ENCODE data around the gene ANKRD33. TPM values are rescaled to one million over a fixed set of nuclear protein-coding genes. Genes with fewer than 3 reads are reported as not detected.

The ANKRD33 gene
- total RNA-seq, 2 experiments from 2014 or later, result not detected

DNA sequence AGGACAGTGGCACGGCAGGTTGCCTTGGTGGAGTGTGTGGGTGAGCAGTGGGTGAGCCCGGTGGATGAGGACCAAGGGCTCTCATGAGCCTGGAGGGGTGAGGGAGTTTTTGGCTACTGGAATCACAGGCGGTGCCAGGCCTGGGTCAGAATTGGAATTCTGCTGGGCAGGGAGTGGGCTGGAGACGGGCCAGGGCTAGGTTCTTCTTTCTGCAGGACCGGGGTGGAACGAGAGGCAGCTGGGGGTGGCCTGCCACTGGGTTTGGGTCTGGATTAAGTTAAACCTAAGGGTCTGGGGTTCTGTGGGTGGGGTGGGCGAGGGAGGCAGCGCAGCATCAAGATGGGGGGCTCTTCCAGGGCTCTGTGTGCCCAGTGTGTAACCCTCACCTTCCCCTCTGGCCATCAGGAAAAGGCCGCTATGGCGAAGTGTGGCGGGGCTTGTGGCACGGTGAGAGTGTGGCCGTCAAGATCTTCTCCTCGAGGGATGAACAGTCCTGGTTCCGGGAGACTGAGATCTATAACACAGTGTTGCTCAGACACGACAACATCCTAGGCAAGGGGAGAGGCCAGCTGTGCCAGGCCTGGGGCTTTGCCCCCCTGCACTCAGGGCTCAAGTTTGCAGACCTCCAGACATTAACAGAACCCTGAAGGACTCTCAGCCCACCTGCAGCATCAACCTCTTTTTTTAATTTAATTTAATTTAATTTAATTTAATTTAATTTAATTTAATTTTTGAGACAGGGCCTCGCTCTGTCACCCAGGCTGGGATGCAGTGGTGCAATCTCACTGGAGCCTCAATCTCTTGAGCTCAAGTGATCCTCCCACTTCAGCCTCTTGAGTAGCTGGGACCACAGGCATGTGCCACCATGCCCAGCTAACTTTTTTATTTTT lies 26.4 kb downstream of the ANKRD33 start:
- ATAC-seq, result no peak
- Mint-ChIP-seq H3K4me3 (no peak overlapping the region), H3K27me3 (no peaks in the 10 kb centered on the region), H3K27ac (no peak overlapping the region), H3K36me3 (ENCODE audit: low read depth) (no peaks in the 10 kb centered on the region), H3K4me1 (no peaks in the 10 kb centered on the region), H3K9me3 (ENCODE audit: low read depth) (no peaks in the 10 kb centered on the region)
- CTCF ChIA-PET, result interaction anchor here (2.5 kb wide), 1 partner anchor 8 kb away, joined by 7 read pairs; no protein-coding TSS in a partner anchor
- POLR2A ChIA-PET, result interaction anchor here (0.6 kb wide), 1 partner anchor 862 kb away, joined by 3 read pairs; no protein-coding TSS in a partner anchor
- no peak for DNase-seq
- intact Hi-C loops (cut with DNase I, micrococcal nuclease), result no loop called here

DNA sequence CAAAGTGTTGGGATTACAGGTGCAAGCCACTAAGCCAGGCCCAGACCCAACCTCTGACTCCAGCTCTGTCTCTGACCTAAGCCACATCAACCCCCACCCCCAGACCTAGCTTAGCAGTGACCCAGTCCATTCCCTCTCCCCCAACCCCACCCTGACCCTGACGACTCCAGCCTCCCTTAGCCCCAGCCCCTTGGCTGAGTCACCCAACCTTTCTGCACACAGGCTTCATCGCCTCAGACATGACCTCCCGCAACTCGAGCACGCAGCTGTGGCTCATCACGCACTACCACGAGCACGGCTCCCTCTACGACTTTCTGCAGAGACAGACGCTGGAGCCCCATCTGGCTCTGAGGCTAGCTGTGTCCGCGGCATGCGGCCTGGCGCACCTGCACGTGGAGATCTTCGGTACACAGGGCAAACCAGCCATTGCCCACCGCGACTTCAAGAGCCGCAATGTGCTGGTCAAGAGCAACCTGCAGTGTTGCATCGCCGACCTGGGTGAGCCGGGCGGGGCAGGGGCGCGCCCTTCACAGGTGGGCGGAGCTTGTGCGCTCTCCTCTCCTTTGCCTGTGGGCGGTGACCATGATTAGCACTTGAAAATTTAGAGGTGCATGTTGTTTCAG lies 27.2 kb downstream of the ANKRD33 start:
- H3K27ac Mint-ChIP-seq, result no peak overlapping the region

DNA sequence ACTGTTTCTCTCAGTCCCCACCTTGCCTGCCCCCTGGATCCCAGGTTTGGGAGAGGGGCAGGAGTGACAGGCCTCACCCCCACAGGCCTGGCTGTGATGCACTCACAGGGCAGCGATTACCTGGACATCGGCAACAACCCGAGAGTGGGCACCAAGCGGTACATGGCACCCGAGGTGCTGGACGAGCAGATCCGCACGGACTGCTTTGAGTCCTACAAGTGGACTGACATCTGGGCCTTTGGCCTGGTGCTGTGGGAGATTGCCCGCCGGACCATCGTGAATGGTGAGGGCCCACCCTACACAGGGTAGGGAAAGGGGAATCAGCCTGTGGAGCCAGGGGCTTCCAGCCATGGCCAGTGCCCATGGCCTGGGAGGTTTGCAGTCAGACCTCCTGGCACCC lies 28.0 kb downstream of the ANKRD33 start:
- intact Hi-C loops (cut with DNase I, micrococcal nuclease), result no loop called here
- Mint-ChIP-seq H3K4me3 (no peak overlapping the region), H3K27me3 (no peaks in the 10 kb centered on the region), H3K36me3 (ENCODE audit: low read depth) (no peaks in the 10 kb centered on the region), H3K27ac (no peak overlapping the region), H3K9me3 (ENCODE audit: low read depth) (no peaks in the 10 kb centered on the region), H3K4me1 (no peaks in the 10 kb centered on the region)
- ATAC-seq (no peak), DNase-seq (no peak)
- POLR2A ChIA-PET, result no interaction called here
- CTCF ChIA-PET, result interaction anchor here (3.4 kb wide), 1 partner anchor 11 kb away, joined by 11 read pairs; no protein-coding TSS in a partner anchor

More for the DNA sequence above, 27.2 kb downstream of the ANKRD33 start:
- Mint-ChIP-seq H3K36me3 (ENCODE audit: low read depth) (no peaks in the 10 kb centered on the region), H3K9me3 (ENCODE audit: low read depth) (no peaks in the 10 kb centered on the region), H3K4me3 (no peak overlapping the region), H3K27me3 (no peaks in the 10 kb centered on the region), H3K4me1 (no peaks in the 10 kb centered on the region)
- DNase-seq (no peak), ATAC-seq (no peak)
- intact Hi-C loops (cut with DNase I, micrococcal nuclease), result no loop called here
- CTCF ChIA-PET, result interaction anchor here (3.4 kb wide), 1 partner anchor 12 kb away, joined by 11 read pairs; no protein-coding TSS in a partner anchor
- POLR2A ChIA-PET, result interaction anchor here (0.6 kb wide), 1 partner anchor 863 kb away, joined by 3 read pairs; no protein-coding TSS in a partner anchor

DNA sequence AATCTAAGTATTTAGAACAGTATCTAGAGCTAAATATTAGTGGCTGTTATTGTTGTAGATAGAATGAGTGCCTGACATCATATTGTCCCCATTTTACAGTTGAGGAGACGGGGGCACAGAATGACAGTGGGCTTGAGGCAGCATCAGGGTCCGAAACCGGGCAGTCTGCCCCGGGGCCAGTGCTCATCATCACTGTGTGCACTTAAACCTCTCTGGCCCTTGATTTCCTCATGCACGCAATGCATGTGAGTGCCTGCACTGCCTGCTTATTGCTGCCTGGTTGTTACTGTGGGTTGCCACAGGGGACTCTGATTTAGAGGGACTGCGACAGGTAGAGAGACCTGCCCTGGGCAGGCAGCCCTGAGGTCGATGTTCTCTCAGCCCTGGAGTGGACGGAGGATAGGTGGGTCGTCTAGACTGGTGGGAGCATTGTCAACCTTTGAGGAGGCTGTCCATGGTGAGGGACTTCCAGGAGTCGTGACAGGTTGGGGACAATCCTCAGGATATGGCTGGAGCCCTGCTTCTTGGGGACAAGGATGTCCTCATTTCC lies 29.2 kb downstream of the ANKRD33 start:
- Mint-ChIP-seq H3K4me1 (no peaks in the 10 kb centered on the region), H3K36me3 (ENCODE audit: low read depth) (no peaks in the 10 kb centered on the region), H3K27me3 (no peaks in the 10 kb centered on the region), H3K4me3 (no peak overlapping the region), H3K9me3 (ENCODE audit: low read depth) (no peaks in the 10 kb centered on the region), H3K27ac (no peak overlapping the region)
- CTCF ChIA-PET, result interaction anchor here (3.4 kb wide), 1 partner anchor 10 kb away, joined by 11 read pairs; no protein-coding TSS in a partner anchor
- intact Hi-C loops (cut with DNase I, micrococcal nuclease), result no loop called here
- no peak for DNase-seq
- POLR2A ChIA-PET, result no interaction called here
- no peak for ATAC-seq

DNA sequence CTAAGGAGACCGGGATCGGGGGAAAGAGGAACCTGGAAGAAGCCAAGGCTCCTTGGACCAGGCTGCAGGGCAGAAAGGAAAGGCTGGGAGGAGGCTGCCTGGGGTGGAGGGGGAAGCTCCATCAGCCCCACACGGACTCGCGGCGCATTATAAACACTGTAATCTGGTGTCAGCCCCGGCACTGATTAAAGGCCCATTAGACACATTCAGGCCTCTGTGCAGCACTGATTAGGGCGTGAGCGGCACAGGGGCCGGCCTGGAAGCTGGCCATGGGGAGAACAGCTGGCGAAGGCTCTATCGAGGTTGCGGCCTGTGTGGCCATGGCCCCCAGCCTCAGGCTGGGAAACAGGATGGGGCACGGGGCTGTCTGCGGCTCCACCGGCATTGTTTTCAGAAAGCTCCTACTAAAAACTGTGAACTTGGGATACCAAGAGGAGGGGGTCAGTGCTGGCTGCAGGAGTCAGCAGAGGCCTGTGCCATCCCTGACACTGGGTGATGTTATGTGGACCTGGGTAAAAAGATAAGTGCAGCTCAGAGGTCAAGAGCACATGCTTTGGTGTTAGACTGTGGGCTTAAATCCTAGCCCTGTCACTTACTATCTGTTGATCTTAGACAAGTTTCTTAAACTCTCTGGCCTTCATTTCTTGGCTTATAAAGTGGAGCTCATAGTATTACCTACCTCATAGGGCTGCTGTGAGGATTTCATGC lies 30.0 kb downstream of the ANKRD33 start:
- Mint-ChIP-seq H3K27ac (no peak overlapping the region), H3K27me3 (no peaks in the 10 kb centered on the region), H3K4me3 (no peak overlapping the region), H3K36me3 (ENCODE audit: low read depth) (no peaks in the 10 kb centered on the region), H3K9me3 (ENCODE audit: low read depth) (no peaks in the 10 kb centered on the region), H3K4me1 (no peaks in the 10 kb centered on the region)
- DNase-seq (no peak), ATAC-seq (no peak)
- POLR2A ChIA-PET, result no interaction called here
- intact Hi-C loops (cut with DNase I, micrococcal nuclease), result no loop called here
- CTCF ChIA-PET, result interaction anchor here (1.4 to 3.4 kb wide), 2 partner anchors 9 to 61 kb away, joined by 6 to 11 read pairs; no protein-coding TSS in a partner anchor

DNA sequence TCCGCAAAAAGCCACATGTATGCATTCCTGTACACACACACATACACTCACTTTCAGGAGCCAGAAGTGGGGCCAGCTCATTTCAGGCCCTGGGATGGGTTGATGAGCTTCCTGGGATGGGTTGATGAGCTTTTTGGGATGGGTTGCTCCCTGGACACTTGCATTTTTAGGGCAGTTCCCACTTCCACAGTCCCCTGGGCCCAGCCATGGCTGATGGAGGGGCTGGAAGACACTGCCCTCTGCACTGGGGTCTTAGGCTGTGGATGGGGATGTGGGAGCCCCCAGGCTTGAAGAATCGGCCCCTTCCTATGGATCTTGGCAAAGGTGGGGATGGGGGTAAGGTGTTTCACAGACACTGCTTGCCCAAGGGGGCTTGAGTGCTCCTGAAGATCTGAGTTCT lies 32.1 kb downstream of the ANKRD33 start:
- ChIA-PET CTCF (no interaction called here), POLR2A (no interaction called here)
- Mint-ChIP-seq H3K4me1 (peaks cover 11% of the 10 kb centered on the region), H3K36me3 (ENCODE audit: low read depth) (no peaks in the 10 kb centered on the region), H3K27me3 (no peaks in the 10 kb centered on the region), H3K9me3 (ENCODE audit: low read depth) (no peaks in the 10 kb centered on the region), H3K27ac (no peak overlapping the region), H3K4me3 (no peak overlapping the region)
- DNase-seq (no peak), ATAC-seq (no peak)
- intact Hi-C loops (cut with DNase I, micrococcal nuclease), result no loop called here

DNA sequence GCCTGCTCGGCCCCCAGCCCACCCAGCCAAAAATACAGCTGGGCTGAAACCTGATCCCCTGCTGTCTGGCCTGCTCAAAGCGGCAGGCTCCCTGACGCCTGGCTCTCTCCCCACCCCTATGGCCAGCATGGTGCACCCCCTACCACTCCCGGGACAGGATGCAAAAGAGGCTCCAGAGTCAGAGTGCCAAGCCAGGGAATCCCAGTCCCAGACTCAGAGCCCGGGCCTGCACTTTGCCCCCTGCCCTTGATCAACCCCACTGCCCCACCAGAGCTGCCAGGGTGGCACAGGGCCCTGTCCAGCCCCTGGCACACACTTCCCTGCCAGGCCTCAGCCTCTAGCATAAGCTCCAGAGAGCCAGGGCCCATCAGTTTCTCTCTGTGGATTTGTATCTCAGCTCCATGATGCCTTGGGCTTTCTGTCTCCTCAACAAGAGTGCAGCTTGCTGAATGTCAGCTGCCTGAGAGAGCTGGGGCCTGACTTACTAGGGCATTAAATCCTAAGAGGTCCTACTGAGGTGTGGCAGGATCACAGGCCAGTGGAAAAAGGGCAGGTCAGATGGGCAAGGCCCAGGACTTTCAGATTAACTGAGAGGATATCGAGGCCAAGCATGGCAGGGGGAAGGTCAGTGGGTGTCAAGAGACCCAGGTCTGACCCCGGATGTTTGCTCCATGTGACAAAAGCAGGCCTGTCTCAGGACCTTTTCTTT lies 33.3 kb downstream of the ANKRD33 start:
- no peak overlapping the region for H3K4me3 Mint-ChIP-seq
- no peak for ATAC-seq
- no peaks in the 10 kb centered on the region for H3K36me3 Mint-ChIP-seq (ENCODE audit: low read depth)
- H3K9me3 Mint-ChIP-seq (ENCODE audit: low read depth), result no peaks in the 10 kb centered on the region
- no peak for DNase-seq
- peaks cover 11% of the 10 kb centered on the region for H3K4me1 Mint-ChIP-seq
- ChIA-PET CTCF (interaction anchor here (0.6 to 2.5 kb wide), 6 partner anchors 8 to 837 kb away, joined by 3 to 7 read pairs (median 5); no protein-coding TSS in a partner anchor), POLR2A (no interaction called here)
- no peaks in the 10 kb centered on the region for H3K27me3 Mint-ChIP-seq
- intact Hi-C loops (cut with DNase I, micrococcal nuclease), result no loop called here
- H3K27ac Mint-ChIP-seq, result no peak overlapping the region

DNA sequence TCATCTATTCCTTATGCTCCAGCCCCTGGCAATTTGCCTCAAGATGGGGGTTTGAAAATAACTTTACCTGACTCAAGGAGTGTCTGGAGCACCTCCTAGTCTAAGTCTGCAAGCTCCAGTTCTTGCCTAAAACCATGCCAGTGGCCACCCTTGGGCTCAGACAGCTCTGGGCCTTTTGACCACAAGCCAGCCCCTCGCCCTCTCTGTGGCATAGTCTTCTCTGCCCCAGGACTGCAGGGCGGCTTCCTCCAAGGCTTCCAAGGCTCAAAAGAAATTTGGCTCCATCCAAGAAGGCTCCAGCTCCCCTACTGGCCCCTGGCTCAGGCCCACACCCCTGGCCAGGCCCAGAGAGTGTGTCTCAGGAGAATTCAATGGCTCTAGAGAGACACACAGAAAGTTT lies 34.2 kb downstream of the ANKRD33 start:
- H3K27ac Mint-ChIP-seq, result no peak overlapping the region
- no peaks in the 10 kb centered on the region for H3K9me3 Mint-ChIP-seq (ENCODE audit: low read depth)
- H3K27me3 Mint-ChIP-seq, result no peaks in the 10 kb centered on the region
- H3K36me3 Mint-ChIP-seq (ENCODE audit: low read depth), result no peaks in the 10 kb centered on the region
- ATAC-seq (no peak), DNase-seq (no peak)
- intact Hi-C loops (cut with DNase I, micrococcal nuclease), result no loop called here
- peaks cover 11% of the 10 kb centered on the region for H3K4me1 Mint-ChIP-seq
- POLR2A ChIA-PET, result no interaction called here
- CTCF ChIA-PET, result interaction anchor here (0.7 to 2.5 kb wide), 10 partner anchors 9 to 251 kb away, joined by 3 to 9 read pairs (median 5); no protein-coding TSS in a partner anchor
- no peak overlapping the region for H3K4me3 Mint-ChIP-seq

DNA sequence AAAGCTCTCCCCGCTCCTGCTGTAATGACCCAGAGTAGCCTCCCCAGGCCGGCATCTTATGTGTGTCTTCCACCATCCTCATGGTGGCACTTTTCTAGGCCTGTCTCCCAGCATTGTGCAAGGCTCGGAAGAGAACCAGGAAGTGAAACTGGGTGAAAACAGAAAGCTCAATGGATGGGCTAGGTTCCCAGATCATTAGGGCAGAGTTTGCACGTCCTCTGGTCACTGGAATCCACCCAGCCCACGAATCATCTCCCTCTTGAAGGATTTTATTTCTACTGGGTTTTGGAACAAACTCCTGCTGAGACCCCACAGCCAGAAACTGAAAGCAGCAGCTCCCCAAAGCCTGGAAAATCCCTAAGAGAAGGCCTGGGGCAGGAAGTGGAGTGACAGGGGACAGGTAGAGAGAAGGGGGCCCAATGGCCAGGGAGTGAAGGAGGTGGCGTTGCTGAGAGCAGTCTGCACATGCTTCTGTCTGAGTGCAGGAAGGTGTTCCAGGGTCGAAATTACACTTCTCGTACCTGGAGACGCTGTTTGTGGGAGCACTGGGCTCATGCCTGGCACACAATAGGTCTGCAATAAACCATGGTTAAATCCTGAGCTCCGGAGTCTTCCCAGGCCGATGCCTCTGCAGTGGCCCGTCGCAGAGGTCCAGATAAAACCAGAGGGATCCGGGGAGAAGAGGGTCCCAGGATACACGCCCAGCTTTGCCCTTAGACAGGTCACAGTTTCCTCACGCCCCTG lies 35.0 kb downstream of the ANKRD33 start:
- intact Hi-C loops (cut with DNase I, micrococcal nuclease), result no loop called here
- CTCF ChIA-PET, result interaction anchor here (0.5 to 2.5 kb wide), 21 partner anchors 10 to 1200 kb away, joined by 3 to 9 read pairs (median 4); no protein-coding TSS in a partner anchor
- no peaks in the 10 kb centered on the region for H3K27me3 Mint-ChIP-seq
- no peak overlapping the region for H3K27ac Mint-ChIP-seq
- DNase-seq (no peak), ATAC-seq (no peak)
- H3K36me3 Mint-ChIP-seq (ENCODE audit: low read depth), result no peaks in the 10 kb centered on the region
- POLR2A ChIA-PET, result no interaction called here
- no peaks in the 10 kb centered on the region for H3K9me3 Mint-ChIP-seq (ENCODE audit: low read depth)
- H3K4me1 Mint-ChIP-seq, result peaks cover 11% of the 10 kb centered on the region
- no peak overlapping the region for H3K4me3 Mint-ChIP-seq

Data from activated CD4-positive, alpha-beta T cell treated with anti-CD3 and anti-CD28 coated beads for 36 hours (primary cell).